Smooth muscle cell (in vitro differentiated cells): Measurements from ENCODE around the gene SYNGR1. TPM values are rescaled to one million over a fixed set of nuclear protein-coding genes. Genes with fewer than 3 reads are reported as not detected.

Experiments used
- DNase-seq: peaks from one replicate; lab custom pipeline; 2025; ENCODE audit not compliant: unreplicated experiment; lab: John Stamatoyannopoulos, UW
- H2AFZ ChIP-seq: fragments of 200-600 bp; sonication (generic); 2 replicates; pipeline ENCODE4 v1.6.0; 2016; ENCODE audit warnings: antibody characterized with exemption, low read depth, mild to moderate bottlenecking
- H3F3A ChIP-seq: fragments of 200-600 bp; sonication (generic); 2 replicates; pipeline ENCODE4 v1.6.0; 2017; ENCODE audit warnings: antibody characterized with exemption, low read depth
- H3K27ac ChIP-seq: fragments of 200-600 bp; sonication (generic); 2 replicates; pipeline ENCODE4 v1.5.1; 2016; ENCODE audit warnings: low read depth, mild to moderate bottlenecking
- H3K27me3 ChIP-seq: fragments of 200-600 bp; sonication (generic); 2 replicates; pipeline ENCODE4 v1.6.1; 2016; ENCODE audit warnings: low read depth, mild to moderate bottlenecking
- H3K36me3 ChIP-seq: fragments of 200-600 bp; sonication (generic); 2 replicates; pipeline ENCODE4 v1.5.1; 2016; ENCODE audit warnings: low read depth
- H3K4me1 ChIP-seq: fragments of 200-600 bp; sonication (generic); 2 replicates; pipeline ENCODE4 v1.5.1; 2016; ENCODE audit warnings: low read depth
- H3K4me2 ChIP-seq: fragments of 200-600 bp; sonication (generic); 2 replicates; pipeline ENCODE4 v1.6.0; 2016; ENCODE audit warnings: mild to moderate bottlenecking
- H3K4me3 ChIP-seq: fragments of 200-600 bp; sonication (generic); 2 replicates; pipeline ENCODE4 v1.5.1; 2016; ENCODE audit warnings: mild to moderate bottlenecking
- H3K79me2 ChIP-seq: fragments of 200-600 bp; sonication (generic); 2 replicates; pipeline ENCODE4 v1.6.0; 2016; ENCODE audit warnings: low read depth, mild to moderate bottlenecking
- H3K9ac ChIP-seq: fragments of 200-600 bp; sonication (generic); 2 replicates; pipeline ENCODE4 v1.6.0; 2016; ENCODE audit warnings: low read depth
- H3K9me3 ChIP-seq: fragments of 200-600 bp; sonication (generic); replicated peaks from 2 replicates; pipeline ENCODE4 v1.5.1; 2016; ENCODE audit warnings: low read depth
- H4K20me1 ChIP-seq: fragments of 200-600 bp; sonication (generic); 2 replicates; pipeline ENCODE4 v1.6.0; 2016; ENCODE audit warnings: low read depth
- WGBS: methylation state at CpG from one replicate; pipeline ENCODE4 v1.1.7; 2016; ENCODE audit warnings: low lambda C conversion rate; 5-methylcytosine and 5-hydroxymethylcytosine counted together
- polyA plus RNA-seq: library from polyadenylated mRNA; unstranded; fragments of >200 nt; fragmentation: Nextera tagmentation; extraction: Ambion mirVana; gene quantifications from 2 replicates; pipeline ENCODE4 v1.2.1, GENCODE V29; 2016
- total RNA-seq: library from RNA; depleted of rRNA; stranded (reverse); fragments of >200 nt; gene quantifications from 2 replicates; pipeline ENCODE4 v1.2.3, GENCODE V29; 2014
- TF ChIP-seq, protein P1 (sequence below): fragments of 200-600 bp; sonication (generic); IDR thresholded peaks from 2 replicates; pipeline ENCODE4 v1.5.1; 2017; ENCODE audit warnings: borderline replicate concordance, mild to moderate bottlenecking, antibody characterized with exemption; ENCODE audit not compliant: insufficient read depth, poor library complexity, severe bottlenecking

Gene SYNGR1
- total and polyA plus RNA-seq, 2 experiments from 2014 or later = 26.7 to 58.0 TPM

DNA sequence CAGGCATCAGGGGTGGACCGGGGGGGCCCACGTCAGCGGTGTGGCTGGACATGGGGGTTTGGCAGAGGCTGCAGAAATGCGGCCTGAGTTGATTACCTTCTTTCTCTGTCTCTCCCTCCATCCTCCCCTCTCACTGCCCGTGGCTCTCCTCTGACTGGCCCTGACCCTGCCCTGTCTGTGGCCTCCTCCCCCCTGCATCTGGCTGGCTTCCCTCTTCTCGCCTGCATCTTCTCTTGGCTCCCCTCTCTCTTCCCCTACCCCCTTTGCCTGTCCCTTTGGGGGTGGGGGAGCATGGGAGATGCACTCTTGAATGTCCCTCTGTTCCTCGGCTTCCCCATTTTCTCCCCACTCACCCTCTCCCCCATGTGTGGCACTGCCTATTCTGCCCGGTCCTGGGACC is 25.9 kb downstream of the SYNGR1 start:
- Histone ChIP-seq H3K9me3 (no peaks in the 10 kb centered on the region), H3K9ac (no peak overlapping the region), H3K36me3 (no peaks in the 10 kb centered on the region), H3K27ac (no peak overlapping the region), H3K4me1 (no peaks in the 10 kb centered on the region), H3K4me2 (no peak overlapping the region), H2AFZ (no peak overlapping the region), H3F3A (no peaks in the 10 kb centered on the region), H4K20me1 (no peaks in the 10 kb centered on the region), H3K79me2 (no peaks in the 10 kb centered on the region), H3K4me3 (no peak overlapping the region), H3K27me3 (no peaks in the 10 kb centered on the region)
- TF ChIP-seq, protein P1, sequence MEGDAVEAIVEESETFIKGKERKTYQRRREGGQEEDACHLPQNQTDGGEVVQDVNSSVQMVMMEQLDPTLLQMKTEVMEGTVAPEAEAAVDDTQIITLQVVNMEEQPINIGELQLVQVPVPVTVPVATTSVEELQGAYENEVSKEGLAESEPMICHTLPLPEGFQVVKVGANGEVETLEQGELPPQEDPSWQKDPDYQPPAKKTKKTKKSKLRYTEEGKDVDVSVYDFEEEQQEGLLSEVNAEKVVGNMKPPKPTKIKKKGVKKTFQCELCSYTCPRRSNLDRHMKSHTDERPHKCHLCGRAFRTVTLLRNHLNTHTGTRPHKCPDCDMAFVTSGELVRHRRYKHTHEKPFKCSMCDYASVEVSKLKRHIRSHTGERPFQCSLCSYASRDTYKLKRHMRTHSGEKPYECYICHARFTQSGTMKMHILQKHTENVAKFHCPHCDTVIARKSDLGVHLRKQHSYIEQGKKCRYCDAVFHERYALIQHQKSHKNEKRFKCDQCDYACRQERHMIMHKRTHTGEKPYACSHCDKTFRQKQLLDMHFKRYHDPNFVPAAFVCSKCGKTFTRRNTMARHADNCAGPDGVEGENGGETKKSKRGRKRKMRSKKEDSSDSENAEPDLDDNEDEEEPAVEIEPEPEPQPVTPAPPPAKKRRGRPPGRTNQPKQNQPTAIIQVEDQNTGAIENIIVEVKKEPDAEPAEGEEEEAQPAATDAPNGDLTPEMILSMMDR = no peak
- WGBS = 93% methylated on average over 8 of the region's 8 CpGs
- no peak for DNase-seq

DNA sequence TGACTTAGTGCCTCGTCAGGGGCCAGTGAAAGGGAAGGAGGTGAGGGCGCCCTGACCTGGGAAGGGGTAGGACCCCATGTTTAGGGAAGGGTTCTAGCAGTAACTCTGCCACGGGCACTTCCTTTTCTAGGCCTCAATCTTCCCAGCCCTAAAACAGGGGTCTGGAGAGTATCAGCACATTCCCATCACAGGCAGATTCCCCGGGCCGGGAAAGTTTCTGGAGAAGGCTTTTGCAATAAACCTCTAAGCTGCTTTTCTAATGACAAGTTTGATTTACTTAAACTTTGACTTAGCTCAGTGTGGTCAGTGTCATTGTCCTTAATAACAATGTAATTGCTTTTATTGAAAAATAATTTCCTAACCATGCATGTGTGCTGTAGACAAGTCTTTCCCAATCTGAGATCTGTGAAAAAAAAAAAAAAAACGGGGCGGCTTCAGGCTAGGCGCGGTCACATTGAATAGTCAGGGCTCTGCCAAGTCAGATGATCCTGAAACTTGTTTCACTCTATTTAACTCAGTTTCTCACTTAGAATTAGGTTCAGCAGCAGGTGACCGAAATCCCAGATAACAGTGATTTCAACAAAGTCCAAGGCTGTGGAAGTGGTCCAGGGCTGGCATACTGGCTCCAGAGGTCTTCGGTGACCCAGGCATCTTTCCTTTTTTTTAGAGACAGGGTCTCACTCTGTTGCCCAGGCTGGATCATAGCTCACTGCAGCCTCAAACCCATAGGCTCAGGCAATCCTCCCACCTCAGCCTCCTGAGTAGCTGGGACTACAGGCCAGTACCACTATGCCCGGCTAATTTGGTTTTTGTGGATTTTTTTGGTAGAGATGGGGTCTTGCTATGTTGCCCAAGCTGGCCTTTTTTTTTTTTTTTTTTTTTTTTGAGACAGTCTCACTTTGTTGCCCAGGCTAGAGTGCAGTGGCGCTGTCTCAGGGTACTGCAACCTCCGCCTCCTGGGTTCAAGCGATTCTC is 30.3 kb downstream of the SYNGR1 start:
- Histone ChIP-seq H3K27ac (no peak overlapping the region), H3K4me2 (no peak overlapping the region), H3K36me3 (no peaks in the 10 kb centered on the region), H3K27me3 (no peaks in the 10 kb centered on the region), H3K79me2 (no peaks in the 10 kb centered on the region), H3K9ac (no peak overlapping the region), H3K4me3 (no peak overlapping the region), H3K9me3 (no peaks in the 10 kb centered on the region), H2AFZ (no peak overlapping the region), H3F3A (no peaks in the 10 kb centered on the region), H3K4me1 (no peaks in the 10 kb centered on the region), H4K20me1 (no peaks in the 10 kb centered on the region)
- TF ChIP-seq, protein P1 = no peak
- WGBS = 75% methylated on average over 15 of the region's 15 CpGs
- DNase-seq = no peak

DNA sequence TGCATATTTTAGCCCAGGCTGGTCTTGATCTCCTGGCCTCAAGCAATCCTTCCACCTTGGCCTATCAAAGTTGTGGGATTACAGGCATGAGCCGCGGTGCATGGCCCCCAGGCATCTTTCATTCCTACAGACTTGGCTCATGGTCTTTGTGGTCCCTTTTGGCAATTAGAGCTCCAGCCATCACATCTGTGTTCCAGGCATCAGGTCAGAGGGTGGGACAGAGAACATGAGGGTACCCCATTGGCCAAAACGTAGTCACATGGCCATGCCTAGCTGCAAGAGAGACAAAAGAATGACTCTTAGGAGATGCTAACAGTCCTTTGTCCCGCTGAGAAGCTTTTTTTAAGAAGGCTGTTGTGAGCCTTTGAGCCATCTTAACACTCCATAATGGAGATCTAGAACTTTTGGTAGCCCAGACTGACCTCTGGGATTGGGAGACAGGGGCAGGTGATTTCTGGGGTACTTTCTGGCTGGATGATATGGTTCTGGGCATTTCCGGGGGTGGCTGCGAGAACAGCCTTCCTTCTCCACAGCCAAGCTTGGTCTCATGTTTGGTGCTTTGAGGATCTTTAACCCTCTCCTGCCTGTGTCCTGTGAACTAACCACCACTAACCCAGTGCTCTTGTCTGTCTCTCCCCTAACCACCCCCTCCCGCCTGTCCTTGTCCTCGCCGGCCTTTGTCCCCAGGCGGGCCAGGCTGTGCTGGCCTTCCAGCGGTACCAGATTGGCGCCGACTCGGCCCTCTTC is 31.4 kb downstream of the SYNGR1 start:
- Histone ChIP-seq H4K20me1 (no peaks in the 10 kb centered on the region), H3K36me3 (no peaks in the 10 kb centered on the region), H3K4me3 (no peak overlapping the region), H3K9ac (no peak overlapping the region), H3K4me1 (no peaks in the 10 kb centered on the region), H3K27ac (no peak overlapping the region), H2AFZ (no peak overlapping the region), H3K79me2 (no peaks in the 10 kb centered on the region), H3K27me3 (no peaks in the 10 kb centered on the region), H3F3A (no peaks in the 10 kb centered on the region), H3K9me3 (no peaks in the 10 kb centered on the region), H3K4me2 (no peak overlapping the region)
- WGBS = 90% methylated on average over 14 of the region's 14 CpGs
- TF ChIP-seq, protein P1 = no peak
- no peak for DNase-seq
